Breast epithelium (tissue), 4 donors: ENCODE data around the gene TEAD1. TPM values are rescaled to one million over a fixed set of nuclear protein-coding genes. Genes with fewer than 3 reads are reported as not detected.

Experiments used
- DNase-seq, 2 donors: peaks; one replicate each; pipeline ENCODE4 v3.0.0-alpha.2; 2019; ENCODE audit warnings: low spot score in 2 of 2
- H3K27ac ChIP-seq, 2 donors: fragments of 200-600 bp; sonication (generic) in 1 of 2; one replicate each; pipeline ENCODE4 v1.5.1; 2016 to 2019; ENCODE audit warnings: mild to moderate bottlenecking in 1 of 2
- H3K27me3 ChIP-seq, 2 donors: fragments of 200-600 bp; sonication (generic) in 1 of 2; one replicate each; pipeline versions ENCODE4 v1.5.1 to v1.6.0; 2017 to 2019; ENCODE audit warnings: control low read depth in 1 of 2, mild to moderate bottlenecking in 1 of 2
- H3K36me3 ChIP-seq: fragments of 200-600 bp; one replicate; pipeline ENCODE4 v1.5.1; 2019
- H3K4me1 ChIP-seq, 2 donors: fragments of 200-600 bp; sonication (generic); one replicate each; pipeline ENCODE4 v1.5.1; 2016 to 2019; ENCODE audit warnings: control low read depth in 1 of 2
- H3K4me3 ChIP-seq, 3 donors: fragments of 200-600 bp; sonication (generic); 1 replicate in 2 of 3; 2 replicates in 1 of 3; pipeline ENCODE4 v1.5.1; 2016 to 2019; ENCODE audit warnings: mild to moderate bottlenecking in 3 of 3, moderate library complexity in 2 of 3
- H3K9me3 ChIP-seq, 2 donors: fragments of 200-600 bp; sonication (generic) in 1 of 2; one replicate each; pipeline ENCODE4 v1.5.1; 2016 to 2019; ENCODE audit warnings: control low read depth in 1 of 2
- CTCF ChIP-seq, 3 donors: fragments of 450-650 bp; IDR thresholded peaks; one replicate each; pipeline ENCODE4 v1.5.1; 2016 to 2017; ENCODE audit warnings: antibody characterized with exemption in 3 of 3, mild to moderate bottlenecking in 3 of 3, moderate library complexity in 3 of 3
- POLR2A ChIP-seq: fragments of 450-650 bp; IDR thresholded peaks from one replicate; pipeline ENCODE4 v1.6.1; 2016; ENCODE audit warnings: antibody characterized with exemption, mild to moderate bottlenecking, moderate library complexity
- POLR2AphosphoS5 ChIP-seq, 3 donors: sonication (generic); formaldehyde crosslinking; IDR thresholded peaks; one replicate each; pipeline ENCODE4 v1.6.1; 2017; ENCODE audit warnings: antibody characterized with exemption in 3 of 3
- intact Hi-C: fragments of 100-400 bp; cut with DNase I; formaldehyde crosslinking; loops from one replicate; pipeline ENCODE4 v1.15.1; 2023; ENCODE audit warnings: low total_unique reads
- total RNA-seq, 3 donors: library from RNA; depleted of rRNA; stranded (reverse); fragments of >200 nt; gene quantifications; one replicate each; pipeline ENCODE4 v1.1.0, GENCODE V29; 2016

Gene TEAD1
- total RNA-seq, 3 donors from 2014 or later: 67.8 to 110 (median 80.1) TPM

GRCh38 chr11:12981676-12982522 is 307.7 kb downstream of the TEAD1 start:
- H3K27me3 ChIP-seq: no peaks in the 10 kb centered on the region
- intact Hi-C loops: loop anchor here (10.0 kb wide), 1 partner anchor 133 kb away; no protein-coding TSS in a partner anchor
- DNase-seq: no peak
- no peaks in the 10 kb centered on the region for H3K4me1 ChIP-seq
- H3K27ac ChIP-seq: no peak overlapping the region
- H3K36me3 ChIP-seq: no peaks in the 10 kb centered on the region
- no peaks in the 10 kb centered on the region for H3K9me3 ChIP-seq
- no peak overlapping the region for H3K4me3 ChIP-seq
- TF ChIP-seq CTCF (IDR thresholded peaks at IDR 0.05) (no peak), POLR2A (no peak), POLR2AphosphoS5 (IDR thresholded peaks at IDR 0.05) (no peak)

- no peaks in the 10 kb centered on the region for H3K9me3 ChIP-seq
- H3K4me3 ChIP-seq: no peak overlapping the region
- intact Hi-C loops: loop anchor here (10.0 kb wide), 1 partner anchor 131 kb away; no protein-coding TSS in a partner anchor
- TF ChIP-seq POLR2A: no peak
- no peak for TF ChIP-seq CTCF (IDR thresholded peaks at IDR 0.05)
- TF ChIP-seq POLR2AphosphoS5 (IDR thresholded peaks at IDR 0.05): no peak
- no peaks in the 10 kb centered on the region for H3K36me3 ChIP-seq
- H3K4me1 ChIP-seq: no peaks in the 10 kb centered on the region
- H3K27ac ChIP-seq: no peak overlapping the region
- H3K27me3 ChIP-seq: no peaks in the 10 kb centered on the region
- DNase-seq: no peak
Observed at GRCh38 chr11:12983336-12983735, 309.1 kb downstream of the TEAD1 start.

GRCh38 chr11:12986194-12986898 is 312.1 kb downstream of the TEAD1 start:
- Histone ChIP-seq H3K9me3 (no peaks in the 10 kb centered on the region), H3K4me1 (no peaks in the 10 kb centered on the region), H3K27me3 (no peaks in the 10 kb centered on the region), H3K4me3 (no peak overlapping the region), H3K27ac (no peak overlapping the region), H3K36me3 (no peaks in the 10 kb centered on the region)
- intact Hi-C loops: loop anchor here (10.0 kb wide), 1 partner anchor 128 kb away; no protein-coding TSS in a partner anchor
- no peak for DNase-seq
- no peak for TF ChIP-seq CTCF (IDR thresholded peaks at IDR 0.05)
- TF ChIP-seq POLR2AphosphoS5 (IDR thresholded peaks at IDR 0.05): no peak
- no peak for TF ChIP-seq POLR2A

GRCh38 chr11:12989428-12990161 is 315.4 kb downstream of the TEAD1 start:
- Histone ChIP-seq H3K27ac (no peak overlapping the region), H3K9me3 (no peaks in the 10 kb centered on the region), H3K4me1 (no peaks in the 10 kb centered on the region), H3K4me3 (peak overlapping the region in 1 of 3 donors; percentile 19), H3K27me3 (no peaks in the 10 kb centered on the region), H3K36me3 (no peaks in the 10 kb centered on the region)
- intact Hi-C loops: loop anchor here (10.0 kb wide), 1 partner anchor 125 kb away; no protein-coding TSS in a partner anchor
- TF ChIP-seq POLR2AphosphoS5 (IDR thresholded peaks at IDR 0.05): no peak
- no peak for TF ChIP-seq CTCF (IDR thresholded peaks at IDR 0.05)
- TF ChIP-seq POLR2A: no peak
- no peak for DNase-seq
